AG04449 (cell line): ENCODE data around the gene DENND4C.

ENCODE experiments used
- CTCF ChIA-PET: fragments of 350-600 bp; formaldehyde crosslinking; extraction: SDS; loops from one replicate; lab custom pipeline; 2021; ENCODE audit warnings: antibody characterized with exemption; lab: Yijun Ruan, JAX
- POLR2A ChIA-PET: fragments of 400-600, 350-600 bp; formaldehyde crosslinking; extraction: SDS; loops from one replicate; lab custom pipeline; 2020; ENCODE audit warnings: antibody characterized with exemption, inconsistent platforms; lab: Yijun Ruan, JAX
- DNase-seq: peaks from one replicate; pipeline ENCODE4 v3.0.0-alpha.2; 2010; ENCODE audit warnings: low read depth, low spot score
- H3K4me3 ChIP-seq: 2 replicates; pipeline ENCODE4 v1.5.1; 2011; ENCODE audit warnings: low read depth, mild to moderate bottlenecking, control low read depth, low read length
- TF ChIP-seq, protein P1 (sequence below): IDR thresholded peaks from one replicate; pipeline ENCODE4 v1.5.1; 2011; ENCODE audit warnings: mild to moderate bottlenecking, moderate library complexity, low read length, control low read depth, inconsistent platforms; ENCODE audit not compliant: insufficient read depth; ENCODE audit errors: missing control alignments

DENND4C gene

DNA sequence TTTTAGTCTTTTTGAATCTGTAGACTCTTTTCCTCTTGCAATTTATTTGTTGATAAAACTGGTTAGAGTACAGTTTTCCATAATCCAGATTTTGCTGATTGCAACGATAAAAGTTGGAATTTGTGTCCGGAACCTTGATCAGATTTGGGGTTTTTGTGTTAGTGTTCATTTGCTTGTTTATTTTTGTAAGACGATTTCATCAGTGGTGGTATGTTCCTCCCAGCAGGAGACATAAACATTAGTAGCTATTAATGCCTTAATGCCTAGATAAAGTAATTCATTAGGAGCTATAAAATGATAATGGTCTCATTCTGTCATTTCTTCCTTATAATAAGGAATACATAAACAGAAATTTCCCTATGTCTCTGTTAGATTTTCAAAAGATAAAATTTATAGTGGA, 128.2 kb downstream of the DENND4C start:
- no peak for DNase-seq
- no peak overlapping the region for H3K4me3 ChIP-seq
- TF ChIP-seq, protein P1, sequence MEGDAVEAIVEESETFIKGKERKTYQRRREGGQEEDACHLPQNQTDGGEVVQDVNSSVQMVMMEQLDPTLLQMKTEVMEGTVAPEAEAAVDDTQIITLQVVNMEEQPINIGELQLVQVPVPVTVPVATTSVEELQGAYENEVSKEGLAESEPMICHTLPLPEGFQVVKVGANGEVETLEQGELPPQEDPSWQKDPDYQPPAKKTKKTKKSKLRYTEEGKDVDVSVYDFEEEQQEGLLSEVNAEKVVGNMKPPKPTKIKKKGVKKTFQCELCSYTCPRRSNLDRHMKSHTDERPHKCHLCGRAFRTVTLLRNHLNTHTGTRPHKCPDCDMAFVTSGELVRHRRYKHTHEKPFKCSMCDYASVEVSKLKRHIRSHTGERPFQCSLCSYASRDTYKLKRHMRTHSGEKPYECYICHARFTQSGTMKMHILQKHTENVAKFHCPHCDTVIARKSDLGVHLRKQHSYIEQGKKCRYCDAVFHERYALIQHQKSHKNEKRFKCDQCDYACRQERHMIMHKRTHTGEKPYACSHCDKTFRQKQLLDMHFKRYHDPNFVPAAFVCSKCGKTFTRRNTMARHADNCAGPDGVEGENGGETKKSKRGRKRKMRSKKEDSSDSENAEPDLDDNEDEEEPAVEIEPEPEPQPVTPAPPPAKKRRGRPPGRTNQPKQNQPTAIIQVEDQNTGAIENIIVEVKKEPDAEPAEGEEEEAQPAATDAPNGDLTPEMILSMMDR, result no peak
- ChIA-PET CTCF (interaction anchor here (0.9 kb wide), 1 partner anchor 12 kb away, joined by 3 read pairs; no protein-coding TSS in a partner anchor), POLR2A (no interaction called here)

DNA sequence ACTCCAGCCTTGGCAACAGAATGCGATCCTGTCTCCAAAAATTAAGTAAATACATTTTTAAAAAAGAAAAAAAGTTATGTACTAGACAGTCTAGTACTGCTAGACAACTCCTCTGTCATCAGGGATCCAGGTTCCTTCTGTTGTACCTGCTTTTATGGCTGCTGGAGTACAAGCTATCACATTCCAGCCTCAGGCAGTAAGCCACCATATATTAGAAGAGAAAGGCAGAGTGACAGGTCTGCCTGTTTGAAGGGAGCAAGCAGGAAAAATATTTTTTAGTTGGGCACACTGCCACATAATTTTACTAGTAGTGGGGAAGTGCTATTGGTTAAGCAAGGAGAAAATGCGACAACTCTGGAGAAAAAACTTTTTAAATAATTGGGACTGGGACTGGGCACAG, 138.6 kb downstream of the DENND4C start:
- no peak for DNase-seq
- TF ChIP-seq, protein P1, result no peak
- ChIA-PET CTCF (interaction anchor here (0.9 kb wide), 1 partner anchor 96 kb away, joined by 3 read pairs; no protein-coding TSS in a partner anchor), POLR2A (interaction anchor here (0.6 kb wide), 1 partner anchor 11 kb away, joined by 3 read pairs; the partner anchor contains the start of gene RPS6)
- H3K4me3 ChIP-seq, result no peak overlapping the region

DNA sequence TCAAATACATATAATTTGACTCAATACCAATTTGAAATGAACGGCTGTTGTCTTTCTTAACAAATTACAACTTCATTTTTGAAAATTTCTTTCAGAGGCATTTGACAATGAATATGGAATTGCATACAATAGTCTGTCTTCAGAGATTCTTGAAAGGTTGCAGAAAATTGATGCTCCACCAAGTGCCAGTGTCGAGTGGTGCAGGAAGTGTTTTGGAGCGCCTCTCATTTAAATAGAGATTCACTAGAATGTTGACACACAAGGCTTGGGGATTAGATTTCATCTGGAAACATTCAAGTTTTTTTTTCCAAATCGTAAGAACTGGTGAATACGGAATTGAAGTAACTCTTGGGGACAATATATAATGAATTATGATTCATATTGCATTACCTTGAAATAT, 141.4 kb downstream of the DENND4C start:
- ChIA-PET POLR2A (interaction anchor here (0.6 kb wide), 1 partner anchor 10 kb away, joined by 3 read pairs; no protein-coding TSS in a partner anchor), CTCF (interaction anchor here (1.3 kb wide), 2 partner anchors 11 to 92 kb away, joined by 3 to 5 read pairs; no protein-coding TSS in a partner anchor)
- DNase-seq, result no peak
- H3K4me3 ChIP-seq, result no peak overlapping the region
- TF ChIP-seq, protein P1, result no peak

DNA sequence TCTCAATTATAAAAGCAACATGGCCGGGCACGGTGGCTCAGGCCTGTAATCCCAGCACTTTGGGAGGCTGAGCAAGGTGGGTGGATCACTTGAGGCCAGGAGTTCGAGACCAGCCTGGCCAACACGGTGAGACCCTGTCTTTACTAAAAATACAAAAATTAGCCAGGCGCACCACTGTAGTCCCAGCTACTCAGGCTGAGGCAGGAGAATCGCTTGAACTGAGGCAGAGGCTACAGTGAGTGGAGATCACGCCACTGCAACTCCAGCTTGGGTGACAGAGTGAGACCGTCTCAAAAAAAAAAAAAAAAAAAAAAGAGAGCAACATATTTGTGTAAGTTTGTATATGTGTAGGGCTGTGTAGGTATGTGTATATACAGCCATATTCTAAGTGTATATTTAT, 142.1 kb downstream of the DENND4C start:
- ChIA-PET CTCF (no interaction called here), POLR2A (interaction anchor here (0.6 kb wide), 2 partner anchors 9 to 11 kb away, joined by 3 read pairs; no protein-coding TSS in a partner anchor)
- TF ChIP-seq, protein P1, result no peak

DNA sequence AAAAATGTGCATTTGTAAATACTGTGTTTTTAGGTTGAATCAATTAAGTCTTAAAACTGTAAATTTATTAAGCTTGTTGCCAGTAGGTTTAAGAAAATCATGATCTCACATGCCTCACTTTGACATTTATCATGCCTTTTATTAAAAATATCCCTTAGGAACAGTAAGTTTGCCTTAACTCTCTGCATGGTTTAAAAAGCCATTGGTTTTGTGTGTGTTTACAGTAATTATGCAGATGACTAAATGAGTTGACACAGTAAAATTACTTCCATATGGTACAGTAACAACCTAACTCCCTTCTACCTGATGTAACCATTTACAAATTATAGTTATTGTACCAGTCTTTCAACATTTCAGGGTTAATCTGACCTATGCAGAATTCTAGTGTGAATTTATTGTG, 143.0 kb downstream of the DENND4C start:
- TF ChIP-seq, protein P1, result no peak
- H3K4me3 ChIP-seq, result no peak overlapping the region
- ChIA-PET CTCF (interaction anchor here (1.0 kb wide), 1 partner anchor 84 kb away, joined by 3 read pairs; no protein-coding TSS in a partner anchor), POLR2A (no interaction called here)
- DNase-seq, result no peak

More for the DNA sequence above, 142.1 kb downstream of the DENND4C start:
- DNase-seq, result no peak
- no peak overlapping the region for H3K4me3 ChIP-seq

DNA sequence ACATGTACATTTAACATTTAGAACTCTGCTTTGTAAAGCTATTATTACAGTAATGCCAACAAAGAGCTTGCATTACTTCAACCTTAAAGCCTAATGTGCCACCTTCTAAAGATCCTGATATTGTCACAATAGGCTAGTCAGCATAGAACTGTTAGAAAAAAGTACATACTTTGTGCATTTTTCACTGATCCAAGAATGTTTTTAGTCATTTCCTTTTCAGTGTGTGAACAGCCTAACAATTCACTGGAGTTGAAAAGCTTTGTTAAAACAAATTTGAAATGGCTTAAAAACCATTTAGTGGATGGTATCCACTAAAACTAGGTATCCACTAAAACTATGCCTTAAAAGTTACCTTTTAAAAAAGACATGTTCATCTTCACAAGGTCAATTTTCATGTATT, 145.0 kb downstream of the DENND4C start:
- CTCF ChIA-PET, result interaction anchor here (1.2 kb wide), 1 partner anchor 82 kb away, joined by 5 read pairs; no protein-coding TSS in a partner anchor

More for the DNA sequence above, 145.0 kb downstream of the DENND4C start:
- H3K4me3 ChIP-seq, result no peak overlapping the region
- no peak for DNase-seq
- POLR2A ChIA-PET, result interaction anchor here (1.8 kb wide), 1 partner anchor 8 kb away, joined by 5 read pairs; no protein-coding TSS in a partner anchor
- TF ChIP-seq, protein P1, result no peak
